ENCODE data around the gene MICU2. TPM values are rescaled to one million over a fixed set of nuclear protein-coding genes. Genes with fewer than 3 reads are reported as not detected.

The MICU2 gene
- total and polyA plus RNA-seq, 2 donors (not counting 3 experiments of a cell fraction or from before 2014, with no cell fraction given): 24.0 to 36.7 TPM

DNA sequence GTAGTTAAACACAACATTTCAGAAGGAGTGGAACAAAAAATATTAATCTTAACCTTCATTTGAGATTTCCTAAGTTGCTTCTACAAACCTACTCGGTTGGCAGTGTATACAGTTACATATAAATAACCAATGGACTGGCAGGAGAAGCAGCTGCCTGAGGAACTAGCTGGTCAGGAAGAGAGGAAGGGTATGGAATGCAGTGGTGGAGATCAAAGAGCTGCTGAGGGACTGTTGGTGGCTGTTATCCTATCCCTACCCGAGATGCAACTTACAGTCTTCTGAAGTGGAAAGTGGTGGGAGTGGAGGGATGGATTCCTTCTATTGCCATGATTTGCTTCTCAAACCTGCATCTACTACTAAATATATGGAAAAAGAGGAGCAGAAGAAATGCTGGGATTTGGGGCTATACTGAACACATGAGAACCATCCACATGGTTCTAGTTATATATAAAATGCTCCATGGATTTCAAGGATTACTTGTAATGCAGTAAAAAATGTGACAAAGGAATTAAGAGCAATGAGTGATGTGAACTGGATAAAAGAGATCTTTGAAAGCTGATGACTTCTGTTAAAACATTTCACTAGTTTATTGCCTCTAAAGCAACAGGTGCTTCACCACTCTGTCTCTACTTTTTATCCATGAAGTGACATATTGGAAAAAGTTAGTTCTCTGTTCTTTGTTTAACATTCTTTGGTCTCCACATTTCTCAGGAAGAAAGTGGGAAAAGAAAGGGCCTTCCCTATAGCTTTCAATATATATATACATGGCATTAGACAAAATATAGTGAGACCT, 29.9 kb downstream of the MICU2 start:
- no peaks in the 10 kb centered on the region for H3K4me1 ChIP-seq (ENCODE audit: control insufficient read depth, extremely low read depth, insufficient read depth, low read length)
- H3K9ac ChIP-seq (replicated peaks; ENCODE audit: extremely low read depth, insufficient read depth, low read length): no peak overlapping the region
- H4K20me1 ChIP-seq (replicated peaks; ENCODE audit: control insufficient read depth, extremely low read depth, insufficient read depth, low read length): no peaks in the 10 kb centered on the region
- no peak overlapping the region for H3K4me3 ChIP-seq (replicated peaks in 1 of 3; ENCODE audit: insufficient read depth in 1 of 3, low read depth in 1 of 3, low read length in 3 of 3)
- DNase-seq (ENCODE audit: low read depth, low spot score): no peak
- CTCF ChIA-PET: interaction anchor here (1.0 to 1.5 kb wide), 2 partner anchors 9 to 64 kb away, joined by 3 read pairs; no protein-coding TSS in a partner anchor
- no TSS peak for BruUV-seq (replicated peaks)
- intact Hi-C loops (cut with micrococcal nuclease): no loop called here
- H3K4me2 ChIP-seq (ENCODE audit: insufficient read depth, low read length): no peak overlapping the region
- TF ChIP-seq POLR2A (IDR thresholded peaks at IDR 0.05; ENCODE audit: low read depth, low read length) (no peak), MAX (IDR thresholded peaks at IDR 0.05; ENCODE audit: insufficient read depth, insufficient read length) (no peak), FOS (IDR thresholded peaks at IDR 0.05; ENCODE audit: borderline replicate concordance, insufficient read depth, low read length) (no peak), EZH2 (IDR thresholded peaks at IDR 0.05; ENCODE audit: borderline replicate concordance, low read depth, low read length, severe bottlenecking) (no peak), GATA2 (IDR thresholded peaks at IDR 0.05; ENCODE audit: insufficient read depth, insufficient read length, low read depth, low read length) (no peak), MYC (IDR thresholded peaks at IDR 0.05; ENCODE audit: low read depth, low read length) (no peak), POLR2AphosphoS5 (IDR thresholded peaks at IDR 0.05; ENCODE audit: insufficient read depth, low read depth, low read length) (no peak), JUN (IDR thresholded peaks at IDR 0.05; ENCODE audit: borderline replicate concordance, insufficient read depth, insufficient read length, low read depth) (no peak)
- TF ChIP-seq, protein P1, sequence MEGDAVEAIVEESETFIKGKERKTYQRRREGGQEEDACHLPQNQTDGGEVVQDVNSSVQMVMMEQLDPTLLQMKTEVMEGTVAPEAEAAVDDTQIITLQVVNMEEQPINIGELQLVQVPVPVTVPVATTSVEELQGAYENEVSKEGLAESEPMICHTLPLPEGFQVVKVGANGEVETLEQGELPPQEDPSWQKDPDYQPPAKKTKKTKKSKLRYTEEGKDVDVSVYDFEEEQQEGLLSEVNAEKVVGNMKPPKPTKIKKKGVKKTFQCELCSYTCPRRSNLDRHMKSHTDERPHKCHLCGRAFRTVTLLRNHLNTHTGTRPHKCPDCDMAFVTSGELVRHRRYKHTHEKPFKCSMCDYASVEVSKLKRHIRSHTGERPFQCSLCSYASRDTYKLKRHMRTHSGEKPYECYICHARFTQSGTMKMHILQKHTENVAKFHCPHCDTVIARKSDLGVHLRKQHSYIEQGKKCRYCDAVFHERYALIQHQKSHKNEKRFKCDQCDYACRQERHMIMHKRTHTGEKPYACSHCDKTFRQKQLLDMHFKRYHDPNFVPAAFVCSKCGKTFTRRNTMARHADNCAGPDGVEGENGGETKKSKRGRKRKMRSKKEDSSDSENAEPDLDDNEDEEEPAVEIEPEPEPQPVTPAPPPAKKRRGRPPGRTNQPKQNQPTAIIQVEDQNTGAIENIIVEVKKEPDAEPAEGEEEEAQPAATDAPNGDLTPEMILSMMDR (IDR thresholded peaks at IDR 0.05; ENCODE audit: extremely low read depth in 1 of 2, insufficient read depth in 1 of 2, low read depth in 1 of 2, low read length in 2 of 2): no peak
- no peaks in the 10 kb centered on the region for H3K9me3 ChIP-seq (replicated peaks; ENCODE audit: control insufficient read depth, insufficient read depth, low read length)
- no peak overlapping the region for H3K27ac ChIP-seq (ENCODE audit: insufficient read depth, low read depth, low read length)
- no peaks in the 10 kb centered on the region for H3K79me2 ChIP-seq (ENCODE audit: control insufficient read depth, insufficient read depth, low read length)
- no peak for FAIRE-seq
- POLR2A ChIA-PET: no interaction called here
- dilution Hi-C loops (cut with MboI; ENCODE audit: extremely low pct_ligation_motif_present, low sequenced_read_pairs): no loop called here
- no peaks in the 10 kb centered on the region for H3K9me1 ChIP-seq (replicated peaks; ENCODE audit: control insufficient read depth, extremely low read depth, insufficient read depth, low read length)
- no peak overlapping the region for H2AFZ ChIP-seq (ENCODE audit: low read depth, low read length)
- no peaks in the 10 kb centered on the region for H3K36me3 ChIP-seq (ENCODE audit: control insufficient read depth in 2 of 2, extremely low read depth in 1 of 2, insufficient read depth in 2 of 2, low read length in 2 of 2)
- no peaks in the 10 kb centered on the region for H3K27me3 ChIP-seq (ENCODE audit: control insufficient read depth in 2 of 2, insufficient read depth in 2 of 2, low read length in 2 of 2)

Measured in endothelial cell of umbilical vein (primary cell).